Trophoblast cell (in vitro differentiated cells and primary cell): Measurements from ENCODE around the gene EPB41L3.
"Not testable (repeated sequence)": the region's sequence is repeated elsewhere in the genome, so short reads cannot be mapped to it uniquely, and the experiment has no call there.

Experiments
- DNase-seq, 2 donors: peaks; one replicate each; pipeline ENCODE4 v3.0.0-alpha.2; 2016
- H2AFZ ChIP-seq: 2 replicates; pipeline ENCODE4 v1.6.1; 2013; ENCODE audit warnings: low read length, moderate library complexity, mild to moderate bottlenecking; ENCODE audit not compliant: insufficient read depth, poor library complexity
- H2AK5ac ChIP-seq: 2 replicates; pipeline ENCODE4 v1.6.1; 2013; ENCODE audit warnings: mild to moderate bottlenecking, low read length
- H2BK120ac ChIP-seq: 2 replicates; pipeline ENCODE4 v1.6.1; 2013; ENCODE audit warnings: low read length, mild to moderate bottlenecking, moderate library complexity; ENCODE audit not compliant: insufficient read depth, poor library complexity
- H2BK12ac ChIP-seq: 2 replicates; pipeline ENCODE4 v1.6.1; 2013; ENCODE audit warnings: mild to moderate bottlenecking, low read length, moderate library complexity
- H2BK5ac ChIP-seq: 2 replicates; pipeline ENCODE4 v1.6.1; 2013; ENCODE audit warnings: low read length, low read depth, moderate library complexity, mild to moderate bottlenecking; ENCODE audit not compliant: poor library complexity
- H3K14ac ChIP-seq: 2 replicates; pipeline ENCODE4 v1.6.1; 2013; ENCODE audit warnings: mild to moderate bottlenecking, low read length
- H3K18ac ChIP-seq: 2 replicates; pipeline ENCODE4 v1.6.1; 2013; ENCODE audit warnings: mild to moderate bottlenecking, low read length
- H3K23ac ChIP-seq: 2 replicates; pipeline ENCODE4 v1.6.1; 2013; ENCODE audit warnings: low read length
- H3K27ac ChIP-seq: 2 replicates; pipeline ENCODE4 v1.5.1; 2013; ENCODE audit warnings: low read depth, mild to moderate bottlenecking, inconsistent platforms, low read length, moderate library complexity
- H3K27me3 ChIP-seq: 2 replicates; pipeline ENCODE4 v1.6.1; 2013; ENCODE audit warnings: inconsistent platforms, mild to moderate bottlenecking, low read length, moderate library complexity; ENCODE audit not compliant: insufficient read depth
- H3K36me3 ChIP-seq, 2 experiments: 1 replicate in 1 of 2; 2 replicates in 1 of 2; pipeline ENCODE4 v1.6.1; 2013; ENCODE audit warnings: low read length in 2 of 2, mild to moderate bottlenecking in 2 of 2, moderate library complexity in 1 of 2; ENCODE audit not compliant: insufficient read depth in 2 of 2, control insufficient read depth in 1 of 2
- H3K4ac ChIP-seq: 2 replicates; pipeline ENCODE4 v1.6.1; 2013; ENCODE audit warnings: low read depth, mild to moderate bottlenecking, low read length, moderate library complexity
- H3K4me1 ChIP-seq, 2 experiments: 1 replicate in 1 of 2; 2 replicates in 1 of 2; pipeline ENCODE4 v1.6.1; 2013; ENCODE audit warnings: low read length in 2 of 2, mild to moderate bottlenecking in 2 of 2, moderate library complexity in 1 of 2; ENCODE audit not compliant: insufficient read depth in 2 of 2, control insufficient read depth in 1 of 2
- H3K4me2 ChIP-seq: 2 replicates; pipeline ENCODE4 v1.6.1; 2013; ENCODE audit warnings: inconsistent platforms, mild to moderate bottlenecking, low read length, moderate library complexity
- H3K4me3 ChIP-seq: 2 replicates; pipeline ENCODE4 v1.5.1; 2013; ENCODE audit warnings: mild to moderate bottlenecking, low read depth, low read length, inconsistent platforms
- H3K79me1 ChIP-seq: one replicate; pipeline ENCODE4 v1.6.1; 2013; ENCODE audit warnings: low read length
- H3K79me2 ChIP-seq: 2 replicates; pipeline ENCODE4 v1.6.1; 2013; ENCODE audit warnings: low read length, mild to moderate bottlenecking; ENCODE audit not compliant: control insufficient read depth, insufficient read depth, poor library complexity
- H3K9ac ChIP-seq: 2 replicates; pipeline ENCODE4 v1.6.1; 2013; ENCODE audit warnings: mild to moderate bottlenecking, low read length
- H3K9me3 ChIP-seq: 2 replicates; pipeline ENCODE4 v1.6.1; 2013; ENCODE audit warnings: low read depth, mild to moderate bottlenecking, control low read depth, inconsistent platforms, low read length; ENCODE audit not compliant: insufficient read depth
- H4K12ac ChIP-seq: 2 replicates; pipeline ENCODE4 v1.6.1; 2013; ENCODE audit warnings: low read depth, mild to moderate bottlenecking, low read length, moderate library complexity
- H4K8ac ChIP-seq: 2 replicates; pipeline ENCODE4 v1.6.1; 2013; ENCODE audit warnings: low read depth, mild to moderate bottlenecking, low read length, moderate library complexity
- H4K91ac ChIP-seq: one replicate; pipeline ENCODE4 v1.6.1; 2013; ENCODE audit warnings: low read depth, mild to moderate bottlenecking, low read length, moderate library complexity
- WGBS: extraction: QIAGEN DNeasy Blood & Tissue Kit; methylation state at CpG from one replicate; pipeline ENCODE4 v1.1.7; 2013; ENCODE audit warnings: missing lambda C conversion rate; ENCODE audit not compliant: insufficient read length, insufficient coverage; ENCODE audit errors: extremely low coverage; 5-methylcytosine and 5-hydroxymethylcytosine counted together

The EPB41L3 gene

GRCh38 chr18:5490753-5491480 is 52.9 kb downstream of the EPB41L3 start:
- Histone ChIP-seq H3K36me3 (peaks cover 6 to 9% of the 10 kb centered on the region in 2 experiments), H3K4ac (peak overlapping the region; percentile 6), H3K18ac (no peak overlapping the region), H4K12ac (no peak overlapping the region), H2AK5ac (no peak overlapping the region), H4K8ac (no peak overlapping the region), H3K4me2 (no peak overlapping the region), H2BK120ac (no peak overlapping the region), H3K27ac (no peak overlapping the region), H2BK5ac (no peak overlapping the region), H2AFZ (no peak overlapping the region), H3K14ac (no peak overlapping the region), H2BK12ac (no peak overlapping the region), H3K9me3 (no peaks in the 10 kb centered on the region), H3K23ac (no peak overlapping the region), H3K9ac (no peak overlapping the region), H4K91ac (no peak overlapping the region), H3K79me2 (no peaks in the 10 kb centered on the region), H3K4me3 (no peak overlapping the region), H3K27me3 (no peaks in the 10 kb centered on the region), H3K79me1 (no peaks in the 10 kb centered on the region), H3K4me1 (peaks cover 0 to 10% of the 10 kb centered on the region in 2 experiments)
- WGBS = no CpG with 5 or more reads among the region's 5 CpGs
- DNase-seq = no peak

- H3K4me1 ChIP-seq = peaks cover 0 to 3% of the 10 kb centered on the region in 2 experiments
- H3K4me3 ChIP-seq = no peak overlapping the region
- H3K36me3 ChIP-seq = peaks cover 6 to 7% of the 10 kb centered on the region in 2 experiments
- no peak overlapping the region for H3K27ac ChIP-seq
- H3K4ac ChIP-seq = no peak overlapping the region
- H3K79me1 ChIP-seq = no peaks in the 10 kb centered on the region
- no peak overlapping the region for H4K91ac ChIP-seq
- H3K9me3 ChIP-seq = no peaks in the 10 kb centered on the region
- H4K8ac ChIP-seq = no peak overlapping the region
- H3K18ac ChIP-seq = no peak overlapping the region
- H3K4me2 ChIP-seq = no peak overlapping the region
- H3K79me2 ChIP-seq = no peaks in the 10 kb centered on the region
- no peak overlapping the region for H3K23ac ChIP-seq
- no peak overlapping the region for H2BK120ac ChIP-seq
- H3K9ac ChIP-seq = no peak overlapping the region
- H3K27me3 ChIP-seq = no peaks in the 10 kb centered on the region
- no peak overlapping the region for H2BK5ac ChIP-seq
- no peak overlapping the region for H3K14ac ChIP-seq
- peak in 1 of 2 donors; percentile 4 for DNase-seq
- WGBS = no CpG with 5 or more reads among the region's 24 CpGs
- H2AK5ac ChIP-seq = no peak overlapping the region
- no peak overlapping the region for H4K12ac ChIP-seq
- no peak overlapping the region for H2AFZ ChIP-seq
- no peak overlapping the region for H2BK12ac ChIP-seq
These were observed 55.0 kb downstream of the EPB41L3 start for GRCh38 chr18:5488844-5489243.

DNA sequence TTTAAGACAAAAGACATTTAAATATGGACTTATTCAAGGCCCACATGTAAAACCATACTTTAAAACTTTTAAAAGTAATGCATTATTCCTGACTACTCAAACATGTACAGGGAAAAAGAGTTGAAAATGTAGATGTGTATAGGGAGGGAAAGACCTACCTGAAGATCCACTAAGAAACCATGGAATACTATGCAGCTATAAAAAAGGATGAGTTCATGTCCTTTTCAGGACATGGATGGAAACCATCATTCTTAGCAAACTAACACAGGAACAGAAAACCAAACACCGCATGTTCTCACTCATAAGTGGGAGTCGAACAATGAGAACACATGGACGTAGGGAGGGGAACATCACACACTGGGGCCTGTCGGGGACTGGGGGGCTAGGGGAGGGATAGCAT is 55.8 kb downstream of the EPB41L3 start:
- not testable (repeated sequence) for H3K9ac ChIP-seq, H3K4me2 ChIP-seq, H3K4me1 ChIP-seq, H3K4me3 ChIP-seq, H3K18ac ChIP-seq, H3K36me3 ChIP-seq, H2BK120ac ChIP-seq, H2AFZ ChIP-seq, DNase-seq, H3K27me3 ChIP-seq, H4K8ac ChIP-seq, H4K91ac ChIP-seq, H3K14ac ChIP-seq, H2BK5ac ChIP-seq, H3K9me3 ChIP-seq, H3K23ac ChIP-seq, H3K79me1 ChIP-seq, H2AK5ac ChIP-seq, H4K12ac ChIP-seq, H3K27ac ChIP-seq, H2BK12ac ChIP-seq, H3K4ac ChIP-seq, H3K79me2 ChIP-seq
- no CpG with 5 or more reads among the region's 4 CpGs for WGBS

- Histone ChIP-seq H3K4me3 (no peak overlapping the region), H3K18ac (no peak overlapping the region), H2BK120ac (no peak overlapping the region), H2BK12ac (no peak overlapping the region), H3K79me1 (peaks cover 3% of the 10 kb centered on the region), H3K27me3 (no peaks in the 10 kb centered on the region), H4K8ac (no peak overlapping the region), H3K23ac (no peak overlapping the region), H2BK5ac (no peak overlapping the region), H4K91ac (no peak overlapping the region), H3K36me3 (peaks cover 6 to 11% of the 10 kb centered on the region in 2 experiments), H3K9me3 (no peaks in the 10 kb centered on the region), H3K14ac (no peak overlapping the region), H4K12ac (no peak overlapping the region), H3K4me2 (no peak overlapping the region), H3K79me2 (no peaks in the 10 kb centered on the region), H2AFZ (no peak overlapping the region), H2AK5ac (no peak overlapping the region), H3K4me1 (peaks cover 4 to 6% of the 10 kb centered on the region in 2 experiments), H3K27ac (no peak overlapping the region), H3K4ac (no peak overlapping the region), H3K9ac (no peak overlapping the region)
- no CpG with 5 or more reads among the region's 2 CpGs for WGBS
- DNase-seq = no peak
These were observed 59.3 kb downstream of the EPB41L3 start for GRCh38 chr18:5484526-5484925.
